GM12801 (cell line): ENCODE data around the gene HELB.

Source experiments
- CTCF ChIP-seq: IDR thresholded peaks from one replicate; pipeline ENCODE4 v1.5.1; 2011; ENCODE audit warnings: control low read depth; ENCODE audit not compliant: insufficient read length; ENCODE audit errors: extremely low read depth

The HELB gene

GRCh38 chr12:66320996-66321395 lies 18.7 kb downstream of the HELB start:
- no peak for TF ChIP-seq CTCF

GRCh38 chr12:66321435-66321834 lies 19.1 kb downstream of the HELB start:
- no peak for TF ChIP-seq CTCF

- no peak for TF ChIP-seq CTCF
Observed at GRCh38 chr12:66323017-66323416, 20.7 kb downstream of the HELB start.

- TF ChIP-seq CTCF, result no peak
Observed at GRCh38 chr12:66329941-66330340, 27.6 kb downstream of the HELB start.

GRCh38 chr12:66331016-66331415 lies 28.7 kb downstream of the HELB start:
- no peak for TF ChIP-seq CTCF

GRCh38 chr12:66331814-66332213 lies 29.5 kb downstream of the HELB start:
- no peak for TF ChIP-seq CTCF

GRCh38 chr12:66335746-66336145 lies 33.5 kb downstream of the HELB start:
- TF ChIP-seq CTCF, result no peak
